Measurements from ENCODE around the gene OPN5. TPM values are rescaled to one million over a fixed set of nuclear protein-coding genes. Genes with fewer than 3 reads are reported as not detected.

Gene OPN5
- total RNA-seq, 1 donor from 2014 or later, result not detected

- Mint-ChIP-seq H3K4me3 (no peak overlapping the region), H3K27me3 (ENCODE audit: insufficient read depth) (no peaks in the 10 kb centered on the region), H3K9me3 (no peaks in the 10 kb centered on the region), H3K36me3 (ENCODE audit: low read depth) (no peaks in the 10 kb centered on the region), H3K27ac (no peak overlapping the region), H3K4me1 (ENCODE audit: low read depth) (no peaks in the 10 kb centered on the region)
- DNase-seq (ENCODE audit: low spot score), result no peak
- intact Hi-C loops (cut with micrococcal nuclease), result no loop called here
Observed at GRCh38 chr6:47844881-47845280, 63.0 kb downstream of the OPN5 start.

- Mint-ChIP-seq H3K9me3 (no peaks in the 10 kb centered on the region), H3K27ac (no peak overlapping the region), H3K4me3 (no peak overlapping the region), H3K4me1 (ENCODE audit: low read depth) (no peaks in the 10 kb centered on the region), H3K36me3 (ENCODE audit: low read depth) (no peaks in the 10 kb centered on the region), H3K27me3 (ENCODE audit: insufficient read depth) (no peaks in the 10 kb centered on the region)
- intact Hi-C loops (cut with micrococcal nuclease), result no loop called here
- no peak for DNase-seq (ENCODE audit: low spot score)
Observed at GRCh38 chr6:47846752-47847151, 64.9 kb downstream of the OPN5 start.

DNA sequence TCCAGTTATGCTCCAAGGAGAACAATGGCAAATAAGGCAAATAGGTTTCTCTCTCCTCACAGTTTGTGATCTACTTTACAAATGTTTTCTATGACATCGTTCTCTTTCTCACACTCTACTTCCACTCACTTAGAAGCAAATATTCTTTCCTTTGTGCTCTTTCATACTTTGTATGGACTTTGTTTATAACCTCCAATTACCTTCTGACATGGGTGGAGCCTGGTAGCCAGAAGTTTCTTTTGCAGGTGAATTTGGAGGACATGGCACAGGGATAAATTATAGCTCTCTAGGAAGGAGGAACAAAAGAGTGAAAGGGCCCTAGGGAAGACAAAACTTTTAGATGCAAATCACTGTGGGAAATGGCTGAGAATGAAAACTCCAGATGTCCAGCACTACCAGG, 69.3 kb downstream of the OPN5 start:
- Mint-ChIP-seq H3K27ac (no peak overlapping the region), H3K4me1 (ENCODE audit: low read depth) (no peaks in the 10 kb centered on the region), H3K4me3 (no peak overlapping the region), H3K27me3 (ENCODE audit: insufficient read depth) (peaks cover 2% of the 10 kb centered on the region), H3K9me3 (no peaks in the 10 kb centered on the region), H3K36me3 (ENCODE audit: low read depth) (no peaks in the 10 kb centered on the region)
- no peak for DNase-seq (ENCODE audit: low spot score)
- intact Hi-C loops (cut with micrococcal nuclease), result no loop called here

DNA sequence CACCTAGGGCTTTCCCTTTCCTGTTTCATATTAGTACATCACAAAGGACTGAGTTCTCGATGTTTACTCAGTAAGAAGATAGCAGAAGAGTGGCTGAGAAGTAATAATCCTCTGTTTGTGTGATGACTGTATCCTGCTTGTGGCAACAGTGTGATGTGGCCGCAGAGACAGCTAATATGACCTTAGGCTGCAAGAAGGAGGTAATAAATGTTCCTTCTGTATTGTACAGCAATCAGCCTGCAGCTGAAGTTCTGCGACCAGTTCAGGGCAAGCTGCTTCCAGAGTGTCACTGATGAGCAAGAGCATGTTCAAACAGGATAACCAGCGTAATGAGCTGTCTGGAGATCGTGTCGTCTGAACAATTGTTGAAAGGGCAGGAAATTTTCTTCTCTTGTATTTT, 70.9 kb downstream of the OPN5 start:
- Mint-ChIP-seq H3K4me3 (no peak overlapping the region), H3K36me3 (ENCODE audit: low read depth) (no peaks in the 10 kb centered on the region), H3K27ac (no peak overlapping the region), H3K9me3 (no peaks in the 10 kb centered on the region), H3K27me3 (ENCODE audit: insufficient read depth) (peaks cover 2% of the 10 kb centered on the region), H3K4me1 (ENCODE audit: low read depth) (no peaks in the 10 kb centered on the region)
- no peak for DNase-seq (ENCODE audit: low spot score)
- intact Hi-C loops (cut with micrococcal nuclease), result no loop called here

GRCh38 chr6:47853766-47854165, 71.9 kb downstream of the OPN5 start:
- no peak for DNase-seq (ENCODE audit: low spot score)
- Mint-ChIP-seq H3K27ac (no peak overlapping the region), H3K9me3 (no peaks in the 10 kb centered on the region), H3K4me3 (no peak overlapping the region), H3K36me3 (ENCODE audit: low read depth) (no peaks in the 10 kb centered on the region), H3K4me1 (ENCODE audit: low read depth) (no peaks in the 10 kb centered on the region), H3K27me3 (ENCODE audit: insufficient read depth) (peaks cover 3% of the 10 kb centered on the region)
- intact Hi-C loops (cut with micrococcal nuclease), result no loop called here

DNA sequence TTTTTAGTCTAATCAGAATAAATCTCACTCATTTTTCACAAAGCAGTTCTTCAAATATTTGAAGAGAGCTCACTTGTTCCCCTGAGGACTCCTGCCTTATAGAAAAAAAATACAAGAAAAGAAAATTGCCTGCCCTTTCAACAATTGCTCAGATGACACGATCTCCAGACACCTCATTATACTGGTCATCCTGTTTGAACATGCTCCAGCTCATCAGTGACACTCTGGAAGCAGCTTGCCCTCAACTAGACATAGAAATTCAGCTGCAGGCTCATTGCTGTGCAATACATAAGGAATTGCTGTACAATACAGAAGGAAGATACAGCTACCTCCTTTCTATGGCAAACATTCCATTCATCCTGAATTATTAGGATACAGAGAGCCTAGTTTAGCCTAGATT, 73.1 kb downstream of the OPN5 start:
- H3K27me3 Mint-ChIP-seq (ENCODE audit: insufficient read depth), result peaks cover 5% of the 10 kb centered on the region
- no peaks in the 10 kb centered on the region for H3K36me3 Mint-ChIP-seq (ENCODE audit: low read depth)
- intact Hi-C loops (cut with micrococcal nuclease), result no loop called here
- H3K4me3 Mint-ChIP-seq, result no peak overlapping the region
- no peaks in the 10 kb centered on the region for H3K9me3 Mint-ChIP-seq
- DNase-seq (ENCODE audit: low spot score), result no peak
- no peaks in the 10 kb centered on the region for H3K4me1 Mint-ChIP-seq (ENCODE audit: low read depth)
- H3K27ac Mint-ChIP-seq, result no peak overlapping the region

GRCh38 chr6:47859175-47859574, 77.3 kb downstream of the OPN5 start:
- no peak overlapping the region for H3K4me3 Mint-ChIP-seq
- H3K36me3 Mint-ChIP-seq (ENCODE audit: low read depth), result no peaks in the 10 kb centered on the region
- no peak overlapping the region for H3K27ac Mint-ChIP-seq
- DNase-seq (ENCODE audit: low spot score), result no peak
- no peaks in the 10 kb centered on the region for H3K4me1 Mint-ChIP-seq (ENCODE audit: low read depth)
- no peaks in the 10 kb centered on the region for H3K9me3 Mint-ChIP-seq
- intact Hi-C loops (cut with micrococcal nuclease), result no loop called here
- H3K27me3 Mint-ChIP-seq (ENCODE audit: insufficient read depth), result peaks cover 3% of the 10 kb centered on the region

- intact Hi-C loops (cut with micrococcal nuclease), result no loop called here
- H3K27me3 Mint-ChIP-seq (ENCODE audit: insufficient read depth), result peaks cover 5% of the 10 kb centered on the region
- H3K27ac Mint-ChIP-seq, result no peak overlapping the region
- no peaks in the 10 kb centered on the region for H3K36me3 Mint-ChIP-seq (ENCODE audit: low read depth)
- H3K4me1 Mint-ChIP-seq (ENCODE audit: low read depth), result no peaks in the 10 kb centered on the region
- no peak for DNase-seq (ENCODE audit: low spot score)
- no peak overlapping the region for H3K4me3 Mint-ChIP-seq
- no peaks in the 10 kb centered on the region for H3K9me3 Mint-ChIP-seq
Observed at GRCh38 chr6:47862731-47863130, 80.9 kb downstream of the OPN5 start.

- intact Hi-C loops (cut with micrococcal nuclease), result no loop called here
Observed at GRCh38 chr6:47865206-47865605, 83.4 kb downstream of the OPN5 start.

DNA sequence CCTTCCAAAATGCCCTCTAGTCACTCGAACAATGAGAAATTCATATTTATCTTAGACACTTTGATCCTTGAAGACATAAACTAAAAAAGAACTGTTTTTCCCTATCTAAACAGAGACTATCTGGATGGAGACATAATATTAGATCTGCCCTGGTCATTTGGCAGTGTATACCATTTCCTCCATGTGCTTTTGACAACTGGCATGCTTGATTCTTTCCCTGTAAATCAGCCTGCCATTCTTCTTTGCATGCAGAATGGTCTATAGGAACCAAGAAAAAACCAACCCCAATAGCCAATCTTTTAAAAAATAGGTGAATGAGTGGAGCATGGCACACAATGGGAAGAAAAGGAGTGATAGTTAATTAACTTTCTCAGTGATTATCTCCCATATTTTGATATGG, 93.8 kb downstream of the OPN5 start:
- H3K9me3 Mint-ChIP-seq, result no peaks in the 10 kb centered on the region
- no peaks in the 10 kb centered on the region for H3K36me3 Mint-ChIP-seq (ENCODE audit: low read depth)
- DNase-seq (ENCODE audit: low spot score), result no peak
- no peaks in the 10 kb centered on the region for H3K27me3 Mint-ChIP-seq (ENCODE audit: insufficient read depth)
- no peak overlapping the region for H3K27ac Mint-ChIP-seq
- H3K4me1 Mint-ChIP-seq (ENCODE audit: low read depth), result no peaks in the 10 kb centered on the region
- intact Hi-C loops (cut with micrococcal nuclease), result no loop called here
- no peak overlapping the region for H3K4me3 Mint-ChIP-seq

More at GRCh38 chr6:47865206-47865605, 83.4 kb downstream of the OPN5 start:
- H3K36me3 Mint-ChIP-seq (ENCODE audit: low read depth), result no peaks in the 10 kb centered on the region
- no peaks in the 10 kb centered on the region for H3K4me1 Mint-ChIP-seq (ENCODE audit: low read depth)
- no peak overlapping the region for H3K27ac Mint-ChIP-seq
- no peak overlapping the region for H3K4me3 Mint-ChIP-seq
- no peaks in the 10 kb centered on the region for H3K9me3 Mint-ChIP-seq
- peaks cover 2% of the 10 kb centered on the region for H3K27me3 Mint-ChIP-seq (ENCODE audit: insufficient read depth)
- no peak for DNase-seq (ENCODE audit: low spot score)

Other genes starting within 250 kb of the OPN5 start
- gene ADGRF4, start 83.5 kb upstream of the OPN5 start, total RNA-seq, result not detected in 2 replicates